ENCODE results near the gene UBA3. TPM values are rescaled to one million over a fixed set of nuclear protein-coding genes. Genes with fewer than 3 reads are reported as not detected.

UBA3 gene
- total RNA-seq, 1 donor from 2014 or later = 76.2 TPM

- no peak overlapping the region for H3K27ac Mint-ChIP-seq
- DNase-seq (ENCODE audit: low spot score, unreplicated experiment) = no peak
- H3K4me1 Mint-ChIP-seq (ENCODE audit: low read depth) = no peaks in the 10 kb centered on the region
- TF ChIP-seq CTCF (IDR thresholded peaks at IDR 0.05; ENCODE audit: unreplicated experiment) = no peak
- no peaks in the 10 kb centered on the region for H3K27me3 Mint-ChIP-seq
- H3K36me3 Mint-ChIP-seq (ENCODE audit: insufficient read depth) = peaks cover 16% of the 10 kb centered on the region
- H3K9me3 Mint-ChIP-seq (ENCODE audit: low read depth) = no peaks in the 10 kb centered on the region
- H3K4me3 Mint-ChIP-seq (ENCODE audit: low read depth) = no peak overlapping the region
Observed at GRCh38 chr3:69104586-69104985, 24.4 kb upstream of the UBA3 start.

GRCh38 chr3:69103123-69103522, 23.0 kb upstream of the UBA3 start:
- Mint-ChIP-seq H3K4me1 (ENCODE audit: low read depth) (no peaks in the 10 kb centered on the region), H3K4me3 (ENCODE audit: low read depth) (no peak overlapping the region), H3K27me3 (no peaks in the 10 kb centered on the region), H3K27ac (no peak overlapping the region), H3K36me3 (ENCODE audit: insufficient read depth) (peaks cover 17% of the 10 kb centered on the region), H3K9me3 (ENCODE audit: low read depth) (no peaks in the 10 kb centered on the region)
- DNase-seq (ENCODE audit: low spot score, unreplicated experiment) = no peak
- no peak for TF ChIP-seq CTCF (IDR thresholded peaks at IDR 0.05; ENCODE audit: unreplicated experiment)

DNA sequence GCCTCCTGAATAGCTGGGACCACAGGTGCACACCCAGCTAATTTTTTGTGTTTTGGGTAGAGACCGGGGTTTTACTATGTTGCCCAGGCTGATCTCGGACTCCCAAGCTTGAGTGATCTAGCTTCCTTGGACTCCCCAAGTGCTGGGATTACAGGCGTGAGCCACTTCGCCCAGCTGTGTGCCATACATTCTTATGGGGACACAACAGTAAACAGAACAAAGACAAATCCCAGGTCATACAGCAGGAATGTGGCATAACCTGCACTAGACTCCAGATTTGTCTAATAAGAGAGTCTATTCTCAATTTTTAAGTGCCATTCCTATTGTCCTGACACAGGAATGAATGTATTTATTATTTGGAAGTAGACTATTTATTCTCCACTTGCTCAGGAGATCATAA, 22.2 kb upstream of the UBA3 start:
- Mint-ChIP-seq H3K4me1 (ENCODE audit: low read depth) (no peaks in the 10 kb centered on the region), H3K27me3 (no peaks in the 10 kb centered on the region), H3K4me3 (ENCODE audit: low read depth) (no peak overlapping the region), H3K36me3 (ENCODE audit: insufficient read depth) (peaks cover 19% of the 10 kb centered on the region), H3K9me3 (ENCODE audit: low read depth) (no peaks in the 10 kb centered on the region), H3K27ac (no peak overlapping the region)
- DNase-seq (ENCODE audit: low spot score, unreplicated experiment) = no peak
- TF ChIP-seq CTCF (IDR thresholded peaks at IDR 0.05; ENCODE audit: unreplicated experiment) = no peak

DNA sequence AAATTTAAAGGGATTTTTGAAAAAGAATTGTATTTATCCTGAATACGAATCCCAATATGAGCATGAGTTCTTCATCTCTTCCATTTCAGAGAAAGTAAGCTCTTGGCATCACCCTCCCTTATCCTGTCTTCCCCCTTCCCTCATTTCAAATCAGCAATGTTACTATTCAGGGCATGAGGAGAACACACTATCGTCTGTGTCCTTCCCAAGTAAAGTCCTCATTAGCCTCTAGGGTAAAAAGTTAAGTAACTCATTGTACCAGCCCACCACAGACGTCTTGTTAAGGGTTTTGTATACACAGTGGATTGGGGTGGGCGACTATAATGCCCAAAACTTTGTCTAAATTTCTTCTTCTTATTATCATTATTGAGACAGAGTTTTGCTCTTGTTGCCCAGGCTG, 19.4 kb upstream of the UBA3 start:
- TF ChIP-seq CTCF (IDR thresholded peaks at IDR 0.05; ENCODE audit: unreplicated experiment) = no peak

DNA sequence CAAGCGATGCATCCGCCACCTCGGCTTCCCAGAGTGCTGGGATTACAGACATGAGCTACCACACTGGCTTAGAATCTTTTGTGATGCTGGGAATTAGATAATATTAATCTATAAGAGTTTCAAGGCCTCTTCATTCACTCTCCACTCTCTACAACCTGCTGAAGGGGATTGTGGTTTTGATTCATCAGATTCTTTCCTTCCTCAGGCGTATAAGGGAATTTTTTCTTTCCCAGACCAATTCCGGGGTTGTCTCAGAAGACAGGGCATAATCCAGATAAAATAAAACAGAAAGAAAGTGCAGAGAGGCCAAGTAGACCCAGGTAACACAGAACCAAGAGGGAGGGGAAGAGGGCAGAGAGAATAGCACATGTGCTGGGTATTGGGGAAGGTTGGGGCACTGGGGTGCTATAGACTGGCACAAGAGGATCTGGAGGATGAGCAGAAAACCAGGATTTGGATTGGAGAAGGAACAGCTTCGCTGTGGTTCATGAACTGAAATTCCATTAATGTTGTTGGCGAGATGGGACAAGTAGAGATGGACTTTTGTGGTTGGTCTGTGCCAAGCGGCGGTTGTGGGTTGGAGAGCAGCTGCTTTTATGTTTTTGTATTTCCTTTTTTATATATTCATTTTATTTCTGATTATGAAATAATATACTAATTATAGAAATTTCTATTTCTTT, 17.4 kb upstream of the UBA3 start:
- Mint-ChIP-seq H3K27ac (no peak overlapping the region), H3K36me3 (ENCODE audit: insufficient read depth) (peaks cover 15% of the 10 kb centered on the region), H3K4me3 (ENCODE audit: low read depth) (no peak overlapping the region), H3K9me3 (ENCODE audit: low read depth) (no peaks in the 10 kb centered on the region), H3K4me1 (ENCODE audit: low read depth) (no peaks in the 10 kb centered on the region), H3K27me3 (no peaks in the 10 kb centered on the region)
- no peak for TF ChIP-seq CTCF (IDR thresholded peaks at IDR 0.05; ENCODE audit: unreplicated experiment)
- no peak for DNase-seq (ENCODE audit: low spot score, unreplicated experiment)

More for the DNA sequence above, 19.4 kb upstream of the UBA3 start:
- Mint-ChIP-seq H3K27ac (no peak overlapping the region), H3K9me3 (ENCODE audit: low read depth) (no peaks in the 10 kb centered on the region), H3K4me1 (ENCODE audit: low read depth) (no peaks in the 10 kb centered on the region), H3K36me3 (ENCODE audit: insufficient read depth) (peaks cover 19% of the 10 kb centered on the region), H3K27me3 (no peaks in the 10 kb centered on the region), H3K4me3 (ENCODE audit: low read depth) (no peak overlapping the region)
- DNase-seq (ENCODE audit: low spot score, unreplicated experiment) = no peak
